ENCODE measurements around the gene ARHGAP12.
A peak's percentile ranks its signal among the peaks of the same experiment; 100 is the strongest.

ARHGAP12 gene

DNA sequence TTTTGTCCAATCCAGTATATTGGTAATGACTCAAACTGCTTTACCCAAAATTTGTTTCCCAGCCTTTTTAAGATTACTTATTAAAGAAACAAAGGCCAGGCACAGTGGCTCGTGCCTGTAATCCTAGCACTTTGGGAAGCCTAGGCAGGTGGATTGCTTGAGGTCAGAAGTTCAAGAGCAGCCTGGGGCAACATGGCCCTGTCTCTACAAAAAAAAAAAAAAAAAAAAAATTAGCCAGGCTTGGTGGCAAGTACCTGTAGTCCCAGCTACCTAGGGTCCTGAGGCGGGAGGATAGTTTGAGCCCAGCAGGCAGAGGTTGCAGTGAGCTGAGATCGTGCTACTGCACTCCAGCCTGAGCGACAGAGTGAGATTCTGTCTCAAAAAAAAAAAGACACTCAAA, 7.0 kb upstream of the ARHGAP12 start:
- TF ChIP-seq, protein P1, sequence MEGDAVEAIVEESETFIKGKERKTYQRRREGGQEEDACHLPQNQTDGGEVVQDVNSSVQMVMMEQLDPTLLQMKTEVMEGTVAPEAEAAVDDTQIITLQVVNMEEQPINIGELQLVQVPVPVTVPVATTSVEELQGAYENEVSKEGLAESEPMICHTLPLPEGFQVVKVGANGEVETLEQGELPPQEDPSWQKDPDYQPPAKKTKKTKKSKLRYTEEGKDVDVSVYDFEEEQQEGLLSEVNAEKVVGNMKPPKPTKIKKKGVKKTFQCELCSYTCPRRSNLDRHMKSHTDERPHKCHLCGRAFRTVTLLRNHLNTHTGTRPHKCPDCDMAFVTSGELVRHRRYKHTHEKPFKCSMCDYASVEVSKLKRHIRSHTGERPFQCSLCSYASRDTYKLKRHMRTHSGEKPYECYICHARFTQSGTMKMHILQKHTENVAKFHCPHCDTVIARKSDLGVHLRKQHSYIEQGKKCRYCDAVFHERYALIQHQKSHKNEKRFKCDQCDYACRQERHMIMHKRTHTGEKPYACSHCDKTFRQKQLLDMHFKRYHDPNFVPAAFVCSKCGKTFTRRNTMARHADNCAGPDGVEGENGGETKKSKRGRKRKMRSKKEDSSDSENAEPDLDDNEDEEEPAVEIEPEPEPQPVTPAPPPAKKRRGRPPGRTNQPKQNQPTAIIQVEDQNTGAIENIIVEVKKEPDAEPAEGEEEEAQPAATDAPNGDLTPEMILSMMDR (conservative IDR thresholded peaks at IDR 0.05; ENCODE audit: control insufficient read depth, insufficient read depth, low read depth, low read length) = no peak
- H3K4me3 ChIP-seq (ENCODE audit: control insufficient read depth, low read depth, low read length) = no peak overlapping the region
- no peak for DNase-seq (ENCODE audit: low read depth)

DNA sequence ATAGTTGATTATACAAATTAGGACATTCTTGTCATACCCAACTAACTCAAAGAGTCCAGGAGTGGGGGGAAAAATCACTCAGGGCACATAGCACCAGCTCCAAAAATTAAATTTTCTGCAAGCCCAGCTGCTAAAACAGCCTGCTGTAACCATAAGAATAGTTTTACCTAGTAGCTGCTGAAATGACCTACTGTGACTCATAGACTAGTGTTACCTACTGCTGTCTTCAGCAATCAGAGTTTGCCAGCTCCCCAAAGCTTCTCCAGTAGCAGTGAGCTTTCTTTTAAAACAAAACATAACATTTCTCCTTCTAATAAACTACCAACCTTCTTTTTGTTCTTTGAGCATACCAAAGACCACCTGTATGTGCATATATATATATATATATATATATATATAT, 4.2 kb upstream of the ARHGAP12 start:
- TF ChIP-seq, protein P1 (conservative IDR thresholded peaks at IDR 0.05; ENCODE audit: control insufficient read depth, insufficient read depth, low read depth, low read length) = no peak
- peak; percentile 12 for DNase-seq (ENCODE audit: low read depth)

DNA sequence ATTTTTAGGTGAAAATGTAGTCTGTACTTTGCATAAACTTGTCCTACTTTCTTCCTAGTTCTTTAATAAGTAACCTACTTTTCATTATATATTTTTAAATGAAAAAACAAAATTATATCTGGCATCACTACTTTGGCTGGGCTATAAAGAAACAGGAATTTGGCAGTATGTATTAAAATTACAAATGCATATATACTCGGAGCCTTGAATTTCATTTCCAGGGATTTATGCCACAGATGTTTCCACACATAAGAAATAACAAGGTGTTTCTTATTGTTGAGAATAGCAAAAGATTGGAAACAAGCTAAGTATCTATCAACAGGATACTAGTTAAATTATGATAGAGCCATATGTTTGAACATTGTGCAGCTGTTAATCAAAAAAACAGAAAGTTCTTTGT, 2.2 kb upstream of the ARHGAP12 start:
- no peak overlapping the region for H3K4me3 ChIP-seq (ENCODE audit: control insufficient read depth, low read depth, low read length)
- DNase-seq (ENCODE audit: low read depth) = no peak
- TF ChIP-seq, protein P1 (conservative IDR thresholded peaks at IDR 0.05; ENCODE audit: control insufficient read depth, insufficient read depth, low read depth, low read length) = no peak

More for the DNA sequence above, 4.2 kb upstream of the ARHGAP12 start:
- H3K4me3 ChIP-seq (ENCODE audit: control insufficient read depth, low read depth, low read length) = no peak overlapping the region

DNA sequence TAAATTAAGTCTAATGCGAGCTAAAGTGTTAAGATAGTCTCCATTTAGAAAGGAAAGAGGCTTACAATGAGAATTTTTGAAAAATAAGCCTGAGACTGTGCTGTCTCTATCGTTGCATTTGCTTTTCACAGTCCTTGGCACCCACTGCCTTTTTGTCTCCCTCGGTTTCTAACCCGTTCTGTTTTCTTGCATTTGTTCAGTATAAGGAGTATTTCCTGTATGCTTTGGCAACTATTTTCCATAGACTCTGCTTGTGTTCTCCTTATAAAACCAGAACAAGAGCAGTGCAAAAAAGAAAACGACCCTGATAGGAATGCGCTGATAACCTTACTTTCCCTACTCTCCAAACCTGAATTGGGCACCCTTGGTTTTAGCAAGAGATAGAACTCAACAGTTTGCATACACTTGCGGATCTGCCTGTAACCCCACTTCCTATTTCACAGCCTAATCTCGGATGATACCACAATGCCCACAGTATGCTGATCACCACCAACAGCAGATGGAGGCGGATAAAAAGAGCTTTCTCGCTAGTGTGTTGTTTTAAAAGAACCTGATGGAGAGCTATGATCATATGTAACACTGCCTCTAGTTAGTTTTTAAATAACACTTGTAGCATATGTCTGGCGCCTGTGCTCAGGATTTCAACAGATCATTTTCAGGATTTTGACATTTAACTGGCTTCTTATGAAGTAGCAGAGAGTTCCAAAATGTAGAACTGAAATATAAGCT, 1.6 kb upstream of the ARHGAP12 start:
- DNase-seq (ENCODE audit: low read depth) = peak; percentile 21
- TF ChIP-seq, protein P1 (conservative IDR thresholded peaks at IDR 0.05; ENCODE audit: control insufficient read depth, insufficient read depth, low read depth, low read length) = no peak
- H3K4me3 ChIP-seq (ENCODE audit: control insufficient read depth, low read depth, low read length) = peak overlapping the region; percentile 66

DNA sequence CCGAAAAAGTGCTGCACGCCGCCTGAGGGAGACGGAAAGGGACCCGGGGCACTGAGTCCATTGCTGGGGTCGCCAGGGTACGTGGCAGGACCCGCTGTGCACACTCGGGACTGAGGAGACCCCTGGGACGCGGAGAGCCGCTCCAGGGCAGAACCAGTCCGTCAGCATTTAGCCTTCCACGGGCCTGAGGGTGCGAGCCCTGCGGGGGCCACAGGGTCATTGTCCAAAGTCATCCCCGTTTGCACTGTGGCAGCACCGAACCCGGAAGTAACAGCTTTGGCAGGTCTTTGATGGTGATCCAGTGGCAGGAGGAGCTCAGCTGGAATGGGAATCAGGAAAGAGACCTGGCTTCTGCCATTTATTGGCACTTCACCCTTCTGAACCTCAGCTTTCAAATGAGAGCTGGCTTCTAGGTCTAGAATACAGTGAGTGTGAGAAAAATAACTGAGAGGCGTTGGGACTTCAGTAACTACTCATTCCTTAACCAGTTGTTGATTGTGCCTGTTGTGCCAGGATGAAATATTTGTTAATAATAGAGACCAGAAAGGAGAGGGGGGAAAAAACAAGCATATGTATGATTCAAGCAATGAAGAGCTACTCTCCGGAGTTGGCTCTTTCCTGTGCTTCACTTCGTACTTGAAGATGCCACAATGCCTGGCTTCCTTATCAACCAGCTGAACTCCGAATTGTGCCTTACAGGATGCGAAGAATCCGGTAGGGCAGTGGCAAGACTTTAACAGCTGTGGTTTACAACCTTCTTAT, 811 bp upstream of the ARHGAP12 start:
- TF ChIP-seq, protein P1 (conservative IDR thresholded peaks at IDR 0.05; ENCODE audit: control insufficient read depth, insufficient read depth, low read depth, low read length) = no peak
- peak; percentile 40 for DNase-seq (ENCODE audit: low read depth)
- H3K4me3 ChIP-seq (ENCODE audit: control insufficient read depth, low read depth, low read length) = peak overlapping the region; percentile 66

DNA sequence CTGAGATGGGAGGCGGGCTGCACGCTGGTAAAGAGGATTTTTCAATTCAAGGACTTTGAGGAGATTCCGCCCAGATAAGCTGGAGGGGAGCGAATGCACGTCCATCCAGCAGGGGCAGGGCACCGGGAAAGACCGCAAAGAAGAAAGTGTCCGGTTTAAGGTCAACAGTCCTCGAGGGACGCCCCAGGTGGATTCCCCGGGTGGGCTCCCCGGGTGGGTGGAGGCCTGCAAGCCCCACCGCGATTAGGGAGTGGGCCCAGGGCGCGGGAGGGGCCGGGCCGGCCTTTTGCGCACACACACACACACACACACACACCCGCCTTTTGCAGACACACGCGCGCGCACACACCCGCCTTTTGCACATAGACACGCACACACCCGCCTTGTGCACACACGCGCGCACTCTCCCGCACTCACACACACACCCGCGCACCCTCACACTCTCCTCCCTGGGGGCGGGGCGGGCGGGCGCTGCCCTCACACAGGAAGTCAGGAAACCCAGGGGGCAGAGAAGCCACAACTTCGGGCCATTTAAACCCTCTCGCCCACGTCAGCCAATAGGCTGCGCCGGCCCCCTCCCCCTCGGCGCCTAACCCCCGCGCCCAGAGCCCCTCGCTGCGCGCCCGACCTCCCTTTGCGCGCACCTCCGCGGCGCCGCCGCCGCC, 615 bp downstream of the ARHGAP12 start:
- TF ChIP-seq, protein P1 (conservative IDR thresholded peaks at IDR 0.05; ENCODE audit: control insufficient read depth, insufficient read depth, low read depth, low read length) = peak; percentile 43
- DNase-seq (ENCODE audit: low read depth) = peak; percentile 34
- H3K4me3 ChIP-seq (ENCODE audit: control insufficient read depth, low read depth, low read length) = peak overlapping the region; percentile 66

Data from fibroblast of mammary gland (primary cell).